Measurements from ENCODE around the gene RECQL5. TPM values are rescaled to one million over a fixed set of nuclear protein-coding genes. Genes with fewer than 3 reads are reported as not detected.
"Not testable (repeated sequence)": the region's sequence is repeated elsewhere in the genome, so short reads cannot be mapped to it uniquely, and the experiment has no call there.

Gene RECQL5
- total RNA-seq, 4 donors from 2014 or later: 5.3 to 17.5 (median 7.4) TPM

DNA sequence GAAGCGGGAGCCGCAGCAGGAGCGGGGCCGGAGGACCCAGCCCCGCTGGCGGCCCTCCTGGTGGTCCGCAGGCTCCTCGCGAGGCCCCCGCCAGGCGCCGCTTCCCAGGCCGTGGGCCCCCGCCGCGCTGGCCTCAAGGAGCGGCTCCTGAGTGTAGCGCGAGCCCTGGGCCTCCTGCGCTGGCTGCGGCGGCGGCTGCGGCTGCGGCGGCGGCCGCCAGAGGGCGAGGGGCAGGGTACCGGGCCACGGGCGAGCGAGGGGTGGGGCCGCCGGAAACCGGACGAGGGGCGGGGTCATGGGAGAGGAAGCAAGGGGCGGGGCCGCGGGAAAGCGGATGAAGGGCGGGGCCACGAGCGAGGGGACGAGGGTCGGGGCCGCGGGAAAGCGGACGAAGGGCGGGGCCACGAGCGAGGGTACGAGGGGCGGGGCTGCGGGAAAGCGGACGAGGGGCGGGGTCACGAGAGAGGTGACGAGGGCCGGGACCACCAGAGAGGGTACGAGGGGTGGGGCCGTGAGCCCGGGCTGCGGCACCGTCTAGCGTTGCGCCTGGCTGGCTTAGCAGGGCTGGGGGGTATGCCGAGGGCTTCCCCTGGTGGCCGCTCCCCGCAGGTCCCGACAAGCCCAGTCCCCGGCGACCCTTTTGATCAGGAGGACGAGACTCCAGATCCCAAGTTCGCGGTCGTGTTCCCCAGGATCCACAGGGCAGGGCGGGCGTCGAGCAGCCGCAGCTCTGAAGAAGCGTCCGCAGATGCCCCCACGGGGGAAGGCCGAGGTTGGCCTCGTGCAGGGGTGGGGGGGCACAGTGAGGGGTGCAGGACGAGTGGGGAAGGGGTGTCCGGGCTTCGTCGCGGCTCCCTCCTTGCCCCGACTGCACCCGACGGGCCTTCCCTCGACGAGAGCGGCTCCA, 77.7 kb downstream of the RECQL5 start:
- Histone ChIP-seq H3K27ac (peak overlapping the region; percentile 67 to 85 (median 79)), H3K36me3 (no peaks in the 10 kb centered on the region), H3K4me1 (peaks cover 0 to 3% of the 10 kb centered on the region in 2 donors), H3K4me3 (peak overlapping the region; percentile 50 to 70 (median 66)), H3K27me3 (peaks cover 18 to 20% (median 19%) of the 10 kb centered on the region in 3 donors), H3K9me3 (no peaks in the 10 kb centered on the region)
- in situ Hi-C loops (cut with MboI; ENCODE audit: low sequenced_read_pairs in 4 of 4) (loop anchor here in 1 of 4 donors (25.0 kb wide), 1 partner anchor 152 kb away; no protein-coding TSS in a partner anchor), intact Hi-C loops (cut with DNase I; ENCODE audit: low total_unique reads) (loop anchor here (1.0 to 2.0 kb wide), 3 partner anchors 73 to 163 kb away; partner anchors contain the start of gene TSEN54)
- ATAC-seq: peak; percentile 87 to 88
- peak; percentile 88 to 89 for DNase-seq
- peak; percentile 52 for TF ChIP-seq POLR2A (IDR thresholded peaks at IDR 0.05)
- TF ChIP-seq, protein P1, sequence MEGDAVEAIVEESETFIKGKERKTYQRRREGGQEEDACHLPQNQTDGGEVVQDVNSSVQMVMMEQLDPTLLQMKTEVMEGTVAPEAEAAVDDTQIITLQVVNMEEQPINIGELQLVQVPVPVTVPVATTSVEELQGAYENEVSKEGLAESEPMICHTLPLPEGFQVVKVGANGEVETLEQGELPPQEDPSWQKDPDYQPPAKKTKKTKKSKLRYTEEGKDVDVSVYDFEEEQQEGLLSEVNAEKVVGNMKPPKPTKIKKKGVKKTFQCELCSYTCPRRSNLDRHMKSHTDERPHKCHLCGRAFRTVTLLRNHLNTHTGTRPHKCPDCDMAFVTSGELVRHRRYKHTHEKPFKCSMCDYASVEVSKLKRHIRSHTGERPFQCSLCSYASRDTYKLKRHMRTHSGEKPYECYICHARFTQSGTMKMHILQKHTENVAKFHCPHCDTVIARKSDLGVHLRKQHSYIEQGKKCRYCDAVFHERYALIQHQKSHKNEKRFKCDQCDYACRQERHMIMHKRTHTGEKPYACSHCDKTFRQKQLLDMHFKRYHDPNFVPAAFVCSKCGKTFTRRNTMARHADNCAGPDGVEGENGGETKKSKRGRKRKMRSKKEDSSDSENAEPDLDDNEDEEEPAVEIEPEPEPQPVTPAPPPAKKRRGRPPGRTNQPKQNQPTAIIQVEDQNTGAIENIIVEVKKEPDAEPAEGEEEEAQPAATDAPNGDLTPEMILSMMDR (IDR thresholded peaks at IDR 0.05 in 4 of 5, conservative IDR thresholded peaks at IDR 0.05 in 1 of 5): peak in 4 of 5 experiments; percentile 75 to 97 (median 86)

DNA sequence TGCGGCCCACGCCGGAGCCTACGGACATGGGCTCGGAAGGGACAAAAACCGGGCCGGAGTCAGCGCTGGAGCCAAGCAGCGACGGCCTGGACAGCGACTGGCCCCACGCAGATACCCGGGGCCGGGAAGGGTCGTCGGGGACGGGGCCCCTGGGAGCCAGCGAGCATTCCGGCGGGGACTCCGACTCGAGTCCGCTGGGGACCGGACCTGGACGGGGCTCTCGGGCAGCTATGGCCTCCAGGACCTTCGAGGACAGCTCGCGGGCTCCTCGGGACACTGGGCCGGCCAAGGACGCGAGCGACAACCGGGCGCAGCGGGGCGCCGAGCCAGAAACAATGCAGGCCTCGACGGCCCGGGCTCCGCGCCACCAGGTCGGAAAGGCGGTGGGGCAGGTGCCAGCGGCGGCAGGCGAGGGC, 78.3 kb downstream of the RECQL5 start:
- ATAC-seq (peak; percentile 25 to 49), DNase-seq (peak in 1 of 2 donors; percentile 23)
- Histone ChIP-seq H3K4me1 (peaks cover 0 to 3% of the 10 kb centered on the region in 2 donors), H3K27ac (peak overlapping the region; percentile 67 to 85 (median 79)), H3K27me3 (peaks cover 18 to 20% (median 19%) of the 10 kb centered on the region in 3 donors), H3K4me3 (peak overlapping the region; percentile 50 to 70 (median 66)), H3K9me3 (no peaks in the 10 kb centered on the region), H3K36me3 (no peaks in the 10 kb centered on the region)
- intact Hi-C loops (cut with DNase I; ENCODE audit: low total_unique reads) (loop anchor here (1.0 to 2.0 kb wide), 3 partner anchors 72 to 162 kb away; partner anchors contain the start of gene TSEN54), in situ Hi-C loops (cut with MboI; ENCODE audit: low sequenced_read_pairs in 4 of 4) (loop anchor here in 1 of 4 donors (25.0 kb wide), 1 partner anchor 151 kb away; no protein-coding TSS in a partner anchor)
- TF ChIP-seq, protein P1 (IDR thresholded peaks at IDR 0.05 in 4 of 5, conservative IDR thresholded peaks at IDR 0.05 in 1 of 5): no peak
- no peak for TF ChIP-seq POLR2A (IDR thresholded peaks at IDR 0.05)

DNA sequence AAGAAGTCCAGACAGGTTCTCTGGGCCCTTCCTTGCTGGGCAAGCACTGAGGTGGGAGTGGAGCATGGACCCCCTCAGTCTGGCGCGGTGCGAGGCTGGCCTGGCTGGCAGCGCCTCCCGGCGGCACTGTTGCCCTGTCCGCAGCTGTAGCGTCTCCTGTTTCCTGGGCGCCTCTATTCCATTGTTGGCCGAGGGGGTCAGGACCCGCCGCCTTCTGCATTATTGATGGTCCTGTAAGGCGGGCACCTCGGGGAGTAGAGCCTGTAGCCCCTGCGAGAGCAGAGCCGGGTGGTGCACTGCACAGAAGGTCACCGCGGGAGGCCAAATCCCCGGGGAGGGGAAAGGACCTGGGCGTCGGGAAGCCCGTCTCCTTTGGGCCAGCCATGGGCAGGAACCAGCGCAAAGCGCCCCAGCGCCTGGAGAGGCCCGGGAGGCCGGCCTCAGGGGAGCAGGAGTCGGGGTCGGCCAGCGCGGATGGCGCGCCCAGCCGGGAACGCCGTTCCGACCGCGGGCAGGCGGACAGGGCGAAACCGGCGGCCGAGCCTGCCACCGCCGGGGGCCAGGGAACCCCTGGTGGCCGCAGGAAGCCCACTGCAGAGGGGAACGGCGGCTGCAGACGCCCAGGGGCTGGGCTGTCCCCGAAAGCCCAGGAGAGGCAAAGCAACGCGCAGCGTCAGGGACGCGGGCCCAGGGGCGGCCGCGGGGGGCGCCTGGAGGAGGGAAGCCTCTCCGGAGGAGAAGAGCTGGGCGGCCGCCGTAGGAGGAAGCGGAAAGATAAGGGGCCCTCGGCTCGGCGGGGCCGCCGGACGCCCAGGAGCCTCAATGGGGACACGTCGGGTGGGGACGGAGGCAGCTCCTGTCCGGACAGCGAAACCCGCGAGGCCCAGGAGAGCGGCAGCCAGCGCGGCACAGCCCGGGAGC, 79.0 kb downstream of the RECQL5 start, which contains the start of gene MYO15B:
Gene MYO15B, plus strand, starts transcription at position 126 of the 921 bp plus-strand sequence. Its CDS starts 258 bp downstream, at position 384.
- TF ChIP-seq, protein P1 (IDR thresholded peaks at IDR 0.05 in 4 of 5, conservative IDR thresholded peaks at IDR 0.05 in 1 of 5): peak in 3 of 5 experiments; percentile 16 to 32 (median 24)
- TF ChIP-seq POLR2A (IDR thresholded peaks at IDR 0.05): no peak
- in situ Hi-C loops (cut with MboI; ENCODE audit: low sequenced_read_pairs in 4 of 4): loop anchor here in 1 of 4 donors (25.0 kb wide), 1 partner anchor 151 kb away; no protein-coding TSS in a partner anchor
- DNase-seq (peak in 1 of 2 donors; percentile 25), ATAC-seq (peak; percentile 26 to 34)
- Histone ChIP-seq H3K4me1 (peaks cover 0 to 3% of the 10 kb centered on the region in 2 donors), H3K27ac (peak within 1 kb of the TSS; percentile 67 to 85 (median 79)), H3K27me3 (peaks cover 18 to 20% (median 19%) of the 10 kb centered on the region in 3 donors), H3K9me3 (no peaks in the 10 kb centered on the region), H3K4me3 (peak within 1 kb of the TSS; percentile 50 to 70 (median 66)), H3K36me3 (no peaks in the 10 kb centered on the region)
- intact Hi-C loops (cut with DNase I; ENCODE audit: low total_unique reads): loop anchor here (2.0 kb wide), 1 partner anchor 163 kb away; no protein-coding TSS in a partner anchor

DNA sequence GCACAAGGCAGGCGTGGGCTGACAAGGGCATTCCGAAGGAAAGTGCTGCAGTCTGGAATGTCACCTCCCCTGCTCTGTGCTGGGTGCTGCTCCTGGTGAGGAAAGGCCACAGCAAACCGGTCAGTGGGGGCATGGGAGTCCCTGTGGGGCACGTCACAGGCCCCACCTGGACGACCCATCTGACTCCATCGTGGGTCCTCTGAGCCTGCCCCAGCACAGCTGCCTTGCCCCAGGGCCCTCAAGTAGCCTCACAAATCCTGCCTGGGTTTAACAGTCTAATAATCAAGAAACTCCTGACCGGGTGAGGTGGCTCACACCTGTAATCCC, 82.1 kb downstream of the RECQL5 start:
- no peak overlapping the region for H3K27ac ChIP-seq

DNA sequence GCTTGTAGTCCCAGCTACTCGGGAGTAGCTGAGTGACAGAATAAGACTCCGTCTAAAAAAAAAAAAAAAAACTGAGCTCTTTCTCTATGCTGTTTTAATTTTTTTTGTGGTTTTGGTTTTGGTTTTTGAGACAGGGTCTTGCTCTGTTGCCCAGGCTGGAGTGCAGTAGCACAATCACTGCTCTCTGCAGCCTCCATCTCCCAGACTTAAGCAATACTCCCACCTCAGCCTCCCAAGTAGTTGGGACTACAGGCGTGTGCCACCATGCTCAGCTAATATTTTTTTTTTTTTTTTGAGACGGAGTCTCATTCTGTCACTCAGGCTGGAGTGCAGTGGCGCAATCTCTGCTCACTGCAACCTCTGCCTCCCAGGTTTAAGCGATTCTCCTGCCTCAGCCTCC, 83.8 kb downstream of the RECQL5 start:
- ATAC-seq; H3K4me3 ChIP-seq; H3K4me1 ChIP-seq; H3K36me3 ChIP-seq; H3K27ac ChIP-seq; intact Hi-C loops (cut with DNase I; ENCODE audit: low total_unique reads); DNase-seq; H3K9me3 ChIP-seq: not testable (repeated sequence)
- peaks cover 15 to 17% (median 16%) of the 10 kb centered on the region in 3 donors for H3K27me3 ChIP-seq
- in situ Hi-C loops (cut with MboI; ENCODE audit: low sequenced_read_pairs in 4 of 4): loop anchor here in 1 of 4 donors (25.0 kb wide), 1 partner anchor 146 kb away; no protein-coding TSS in a partner anchor

More for the DNA sequence above, 82.1 kb downstream of the RECQL5 start:
- in situ Hi-C loops (cut with MboI; ENCODE audit: low sequenced_read_pairs in 4 of 4) (loop anchor here in 1 of 4 donors (25.0 kb wide), 1 partner anchor 148 kb away; no protein-coding TSS in a partner anchor), intact Hi-C loops (cut with DNase I; ENCODE audit: low total_unique reads) (no loop called here)
- peaks cover 18 to 20% (median 19%) of the 10 kb centered on the region in 3 donors for H3K27me3 ChIP-seq
- no peaks in the 10 kb centered on the region for H3K9me3 ChIP-seq
- H3K36me3 ChIP-seq: no peaks in the 10 kb centered on the region
- no peak overlapping the region for H3K4me3 ChIP-seq
- TF ChIP-seq, protein P1 (IDR thresholded peaks at IDR 0.05 in 4 of 5, conservative IDR thresholded peaks at IDR 0.05 in 1 of 5): no peak
- no peak for TF ChIP-seq POLR2A (IDR thresholded peaks at IDR 0.05)
- DNase-seq (no peak), ATAC-seq (no peak)
- peaks cover 0 to 3% of the 10 kb centered on the region in 2 donors for H3K4me1 ChIP-seq

DNA sequence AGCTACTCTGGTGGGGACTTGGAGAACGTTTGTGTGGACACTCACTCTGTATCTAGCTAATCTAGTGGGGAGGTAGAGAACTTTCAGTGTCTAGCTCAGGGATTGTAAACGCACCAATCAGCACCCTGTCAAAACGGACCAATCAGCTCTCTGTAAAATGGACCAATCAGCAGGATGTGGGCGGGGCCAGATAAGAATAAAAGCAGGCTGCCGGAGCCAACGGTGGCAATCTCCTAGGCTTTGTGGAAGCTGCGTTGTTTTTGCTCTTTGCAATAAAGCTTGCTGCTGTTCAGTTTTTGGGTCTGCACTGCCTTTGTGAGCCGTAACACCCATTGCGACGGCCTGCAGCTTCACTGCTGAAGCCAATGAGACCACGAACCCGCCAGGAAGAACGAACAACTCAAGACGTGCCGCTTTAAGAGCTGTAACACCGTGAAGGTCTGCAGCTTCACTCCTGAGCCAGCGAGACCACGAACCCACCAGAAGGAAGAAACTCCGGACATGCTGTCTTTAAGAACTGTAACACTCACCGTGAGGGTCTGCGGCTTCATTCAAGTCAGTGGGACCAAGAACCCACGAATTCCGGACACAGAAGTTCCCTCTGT, 85.7 kb downstream of the RECQL5 start:
- H3K4me1 ChIP-seq; DNase-seq; ATAC-seq; H3K4me3 ChIP-seq; H3K27me3 ChIP-seq; H3K36me3 ChIP-seq; intact Hi-C loops (cut with DNase I; ENCODE audit: low total_unique reads); H3K27ac ChIP-seq; H3K9me3 ChIP-seq: not testable (repeated sequence)
- in situ Hi-C loops (cut with MboI; ENCODE audit: low sequenced_read_pairs in 4 of 4): loop anchor here in 1 of 4 donors (25.0 kb wide), 1 partner anchor 144 kb away; no protein-coding TSS in a partner anchor
